Activated CD4-positive, alpha-beta T cell treated with anti-CD3 and anti-CD28 coated beads, Interleukin-10, Interleukin-2, amounts not matched to agents 100 ng/mL and 50 ng/mL, durations not matched to agents 16 hours and 8 hours (primary cell): Measurements from ENCODE around the gene SPR.

Source experiments
- DNase-seq: peaks from one replicate; pipeline ENCODE4 v3.0.0-alpha.2; 2020

SPR gene

GRCh38 chr2:72933207-72933606 lies 46.0 kb downstream of the SPR start:
- no peak for DNase-seq

- DNase-seq, result no peak
These were observed 46.5 kb downstream of the SPR start for GRCh38 chr2:72933646-72934151.

- peak; percentile 10 for DNase-seq
These were observed 47.7 kb downstream of the SPR start for GRCh38 chr2:72934683-72935610.

GRCh38 chr2:72935611-72935957 lies 48.4 kb downstream of the SPR start:
- no peak for DNase-seq

- DNase-seq, result no peak
These were observed 49.6 kb downstream of the SPR start for GRCh38 chr2:72936660-72937355.

- no peak for DNase-seq
These were observed 50.1 kb downstream of the SPR start for GRCh38 chr2:72937356-72937669.

GRCh38 chr2:72938455-72938854 lies 51.2 kb downstream of the SPR start:
- DNase-seq, result no peak

GRCh38 chr2:72940361-72940760 lies 53.2 kb downstream of the SPR start:
- DNase-seq, result no peak

GRCh38 chr2:72940786-72941185 lies 53.6 kb downstream of the SPR start:
- no peak for DNase-seq
